ENCODE data around the gene ELANE.
A peak's percentile ranks its signal among the peaks of the same experiment; 100 is the strongest.
"Not testable (repeated sequence)": the region's sequence is repeated elsewhere in the genome, so short reads cannot be mapped to it uniquely, and the experiment has no call there.

Gene ELANE

DNA sequence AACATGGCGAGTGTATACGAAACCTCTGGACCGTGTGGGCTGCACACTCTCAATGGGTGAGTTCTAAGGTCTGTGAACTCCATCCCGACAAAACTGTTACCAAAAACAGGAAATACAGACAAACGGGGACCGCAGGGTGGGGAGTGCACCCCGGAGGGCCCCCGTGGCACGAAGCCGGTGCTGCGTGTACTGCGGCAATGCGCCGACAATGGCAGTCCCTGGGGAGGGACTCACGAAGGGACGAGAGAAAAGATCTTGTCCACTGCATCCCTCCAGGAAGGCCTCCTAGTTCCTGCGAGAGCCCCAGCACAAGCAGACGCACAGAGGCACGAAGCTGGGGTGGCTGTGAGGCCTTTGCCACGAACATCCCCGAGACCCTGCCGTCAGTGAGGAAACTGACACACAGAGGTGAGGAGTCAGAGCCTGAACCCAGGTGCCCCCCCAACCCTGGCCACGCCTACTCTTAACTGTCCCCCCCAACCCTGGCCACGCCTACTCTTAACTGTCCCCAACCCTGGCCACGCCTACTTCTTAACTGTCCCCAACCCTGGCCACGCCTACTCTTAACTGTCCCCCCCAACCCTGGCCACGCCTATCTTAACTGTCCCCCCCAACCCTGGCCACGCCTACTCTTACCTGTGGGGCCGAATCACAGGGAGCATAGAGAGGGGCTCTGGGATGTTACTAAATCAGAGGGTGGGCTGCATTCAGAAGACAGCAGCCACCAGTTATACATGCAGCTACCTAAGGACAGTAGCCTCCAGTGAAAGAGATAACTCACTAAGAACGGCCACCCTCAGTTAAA, 36.7 kb downstream of the ELANE start:
- Histone ChIP-seq H3K4me3 (ENCODE audit: control insufficient read depth in 1 of 7, extremely low read depth in 1 of 7, insufficient read depth in 4 of 7, low read depth in 2 of 7, low read length in 6 of 7) (no peak overlapping the region), H3K9me3 (ENCODE audit: control extremely low read depth in 1 of 5, control insufficient read depth in 4 of 5, insufficient read depth in 2 of 5, low read depth in 1 of 5, low read length in 4 of 5) (no peaks in the 10 kb centered on the region), H3K27me3 (replicated peaks in 2 of 5; ENCODE audit: control insufficient read depth in 4 of 5, insufficient read depth in 5 of 5, low read length in 4 of 5) (no peaks in the 10 kb centered on the region), H3K36me3 (ENCODE audit: control insufficient read depth in 4 of 4, insufficient read depth in 4 of 4, low read length in 3 of 4) (peaks cover 5 to 63% (median 36%) of the 10 kb centered on the region in 4 experiments), H3K4me1 (ENCODE audit: control extremely low read depth in 1 of 4, control insufficient read depth in 4 of 4, insufficient read depth in 4 of 4, low read length in 3 of 4) (peaks cover 0 to 10% (median 6%) of the 10 kb centered on the region in 4 experiments), H3K27ac (ENCODE audit: insufficient read depth in 1 of 2, low read depth in 1 of 2, low read length in 2 of 2, poor library complexity in 1 of 2, severe bottlenecking in 2 of 2) (no peak overlapping the region)
- ChIA-PET POLR2A (no interaction called here), CTCF (no interaction called here)
- DNase-seq = no peak
- 94% methylated on average over 23 of the region's 30 CpGs for WGBS (ENCODE audit: insufficient coverage)

GRCh38 chr19:889662-890295, 37.7 kb downstream of the ELANE start:
- ChIA-PET CTCF (no interaction called here), POLR2A (no interaction called here)
- WGBS (ENCODE audit: insufficient coverage) = 96% methylated on average over 26 of the region's 26 CpGs
- Histone ChIP-seq H3K9me3 (ENCODE audit: control extremely low read depth in 1 of 5, control insufficient read depth in 4 of 5, insufficient read depth in 2 of 5, low read depth in 1 of 5, low read length in 4 of 5) (no peaks in the 10 kb centered on the region), H3K27ac (ENCODE audit: insufficient read depth in 1 of 2, low read depth in 1 of 2, low read length in 2 of 2, poor library complexity in 1 of 2, severe bottlenecking in 2 of 2) (no peak overlapping the region), H3K4me3 (ENCODE audit: control insufficient read depth in 1 of 7, extremely low read depth in 1 of 7, insufficient read depth in 4 of 7, low read depth in 2 of 7, low read length in 6 of 7) (no peak overlapping the region), H3K4me1 (ENCODE audit: control extremely low read depth in 1 of 4, control insufficient read depth in 4 of 4, insufficient read depth in 4 of 4, low read length in 3 of 4) (peaks cover 0 to 11% (median 6%) of the 10 kb centered on the region in 4 experiments), H3K27me3 (replicated peaks in 2 of 5; ENCODE audit: control insufficient read depth in 4 of 5, insufficient read depth in 5 of 5, low read length in 4 of 5) (no peaks in the 10 kb centered on the region), H3K36me3 (ENCODE audit: control insufficient read depth in 4 of 4, insufficient read depth in 4 of 4, low read length in 3 of 4) (peaks cover 5 to 53% (median 30%) of the 10 kb centered on the region in 4 experiments)
- DNase-seq = no peak

- Histone ChIP-seq H3K4me1 (ENCODE audit: control extremely low read depth in 1 of 4, control insufficient read depth in 4 of 4, insufficient read depth in 4 of 4, low read length in 3 of 4) (peaks cover 0 to 11% (median 6%) of the 10 kb centered on the region in 4 experiments), H3K36me3 (ENCODE audit: control insufficient read depth in 4 of 4, insufficient read depth in 4 of 4, low read length in 3 of 4) (peaks cover 5 to 42% (median 23%) of the 10 kb centered on the region in 4 experiments), H3K27me3 (replicated peaks in 2 of 5; ENCODE audit: control insufficient read depth in 4 of 5, insufficient read depth in 5 of 5, low read length in 4 of 5) (no peaks in the 10 kb centered on the region), H3K9me3 (ENCODE audit: control extremely low read depth in 1 of 5, control insufficient read depth in 4 of 5, insufficient read depth in 2 of 5, low read depth in 1 of 5, low read length in 4 of 5) (no peaks in the 10 kb centered on the region), H3K4me3 (ENCODE audit: control insufficient read depth in 1 of 7, extremely low read depth in 1 of 7, insufficient read depth in 4 of 7, low read depth in 2 of 7, low read length in 6 of 7) (no peak overlapping the region), H3K27ac (ENCODE audit: insufficient read depth in 1 of 2, low read depth in 1 of 2, low read length in 2 of 2, poor library complexity in 1 of 2, severe bottlenecking in 2 of 2) (no peak overlapping the region)
- 98% methylated on average over 16 of the region's 18 CpGs for WGBS (ENCODE audit: insufficient coverage)
- no peak for DNase-seq
- ChIA-PET CTCF (no interaction called here), POLR2A (no interaction called here)
Measured at GRCh38 chr19:890831-891230, 38.7 kb downstream of the ELANE start.

DNA sequence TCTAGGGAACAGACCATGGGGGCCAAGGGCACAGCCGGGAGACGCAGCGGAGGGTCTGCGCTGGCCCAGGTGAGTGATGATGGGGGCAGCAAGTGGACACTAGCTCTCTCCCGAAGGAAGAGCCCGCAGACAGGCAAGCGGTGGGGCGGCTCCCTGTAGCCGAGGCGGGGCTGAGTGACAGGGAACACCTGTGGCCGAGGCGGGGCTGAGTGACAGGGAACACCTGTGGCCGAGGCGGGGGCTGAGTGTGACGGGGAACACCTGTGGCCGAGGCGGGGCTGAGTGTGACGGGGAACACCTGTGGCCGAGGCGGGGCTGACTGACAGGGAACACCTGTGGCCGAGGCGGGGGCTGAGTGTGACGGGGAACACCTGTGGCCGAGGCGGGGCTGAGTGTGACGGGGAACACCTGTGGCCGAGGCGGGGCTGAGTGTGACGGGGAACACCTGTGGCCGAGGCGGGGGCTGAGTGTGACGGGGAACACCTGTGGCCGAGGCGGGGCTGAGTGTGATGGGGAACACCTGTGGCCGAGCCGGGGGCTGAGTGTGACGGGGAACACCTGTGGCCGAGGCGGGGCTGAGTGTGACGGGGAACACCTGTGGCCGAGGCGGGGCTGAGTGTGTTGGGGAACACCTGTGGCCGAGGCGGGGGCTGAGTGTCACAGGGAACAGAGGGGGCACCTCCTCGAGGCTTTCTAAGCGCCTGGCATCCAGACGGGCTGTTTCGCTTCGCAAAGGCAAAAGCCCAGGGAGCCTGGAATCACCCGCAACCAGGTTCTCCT, 39.5 kb downstream of the ELANE start:
- Histone ChIP-seq H3K36me3 (ENCODE audit: control insufficient read depth in 4 of 4, insufficient read depth in 4 of 4, low read length in 3 of 4) (peaks cover 0 to 42% (median 20%) of the 10 kb centered on the region in 4 experiments), H3K4me1 (ENCODE audit: control extremely low read depth in 1 of 4, control insufficient read depth in 4 of 4, insufficient read depth in 4 of 4, low read length in 3 of 4) (peaks cover 0 to 11% (median 6%) of the 10 kb centered on the region in 4 experiments), H3K4me3 (ENCODE audit: control insufficient read depth in 1 of 7, extremely low read depth in 1 of 7, insufficient read depth in 4 of 7, low read depth in 2 of 7, low read length in 6 of 7) (peak overlapping the region; percentile 17 to 93 (median 84)), H3K27ac (ENCODE audit: insufficient read depth in 1 of 2, low read depth in 1 of 2, low read length in 2 of 2, poor library complexity in 1 of 2, severe bottlenecking in 2 of 2) (peak overlapping the region in 1 of 2 experiments; percentile 85)
- 96% methylated on average over 24 of the region's 50 CpGs for WGBS (ENCODE audit: insufficient coverage)
- H3K9me3 ChIP-seq (ENCODE audit: control extremely low read depth in 1 of 5, control insufficient read depth in 4 of 5, insufficient read depth in 2 of 5, low read depth in 1 of 5, low read length in 4 of 5); DNase-seq; H3K27me3 ChIP-seq (replicated peaks in 2 of 5; ENCODE audit: control insufficient read depth in 4 of 5, insufficient read depth in 5 of 5, low read length in 4 of 5); CTCF ChIA-PET: not testable (repeated sequence)
- POLR2A ChIA-PET = interaction anchor here (0.7 kb wide), 1 partner anchor 17 kb away, joined by 3 read pairs; no protein-coding TSS in a partner anchor

DNA sequence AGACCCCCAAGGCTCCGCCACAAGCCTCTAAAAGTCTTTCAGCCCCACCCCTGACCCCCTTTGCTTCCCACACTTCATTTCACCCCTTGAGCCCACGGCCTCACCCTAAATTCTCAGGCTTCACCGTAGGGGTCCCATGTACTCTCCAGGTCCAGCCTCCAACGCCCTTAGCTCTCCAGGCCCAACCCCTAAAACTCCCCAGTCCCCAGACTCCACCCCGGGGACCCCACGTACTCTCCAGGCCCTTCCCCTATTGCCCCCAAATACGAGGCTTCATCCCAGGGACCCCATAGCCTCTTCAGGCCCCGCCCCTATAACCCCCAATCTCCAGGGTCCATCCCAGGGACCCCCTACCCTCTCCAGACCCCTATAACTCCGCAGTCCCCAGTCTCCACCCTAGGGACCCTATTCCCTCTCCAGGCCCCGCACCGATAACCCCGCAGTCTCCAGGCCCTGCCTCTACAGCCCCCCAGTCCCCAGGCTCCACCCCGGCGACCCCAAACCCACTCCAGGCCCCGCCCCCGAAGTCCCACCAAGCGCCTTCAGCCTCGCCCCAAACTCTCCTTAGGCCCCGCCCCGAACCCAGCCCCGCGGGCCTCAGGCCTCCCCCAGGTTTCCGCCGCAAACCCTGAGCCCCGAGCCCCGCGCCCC, 40.3 kb downstream of the ELANE start:
- Histone ChIP-seq H3K36me3 (ENCODE audit: control insufficient read depth in 4 of 4, insufficient read depth in 4 of 4, low read length in 3 of 4) (peaks cover 0 to 45% (median 18%) of the 10 kb centered on the region in 4 experiments), H3K27ac (ENCODE audit: insufficient read depth in 1 of 2, low read depth in 1 of 2, low read length in 2 of 2, poor library complexity in 1 of 2, severe bottlenecking in 2 of 2) (peak overlapping the region; percentile 64 to 85), H3K27me3 (replicated peaks in 2 of 5; ENCODE audit: control insufficient read depth in 4 of 5, insufficient read depth in 5 of 5, low read length in 4 of 5) (no peaks in the 10 kb centered on the region), H3K4me3 (ENCODE audit: control insufficient read depth in 1 of 7, extremely low read depth in 1 of 7, insufficient read depth in 4 of 7, low read depth in 2 of 7, low read length in 6 of 7) (peak overlapping the region; percentile 37 to 93 (median 84)), H3K4me1 (ENCODE audit: control extremely low read depth in 1 of 4, control insufficient read depth in 4 of 4, insufficient read depth in 4 of 4, low read length in 3 of 4) (peaks cover 0 to 9% (median 6%) of the 10 kb centered on the region in 4 experiments), H3K9me3 (ENCODE audit: control extremely low read depth in 1 of 5, control insufficient read depth in 4 of 5, insufficient read depth in 2 of 5, low read depth in 1 of 5, low read length in 4 of 5) (no peaks in the 10 kb centered on the region)
- ChIA-PET POLR2A (interaction anchor here (0.5 to 2.0 kb wide), 4 partner anchors 11 to 16 kb away, joined by 3 to 20 read pairs (median 5); no protein-coding TSS in a partner anchor), CTCF (interaction anchor here (1.0 to 1.9 kb wide), 6 partner anchors 14 to 33 kb away, joined by 4 to 15 read pairs (median 6); partner anchors contain the start of gene CFD)
- DNase-seq = peak in 2 of 3 donors; percentile 41 to 51
- WGBS (ENCODE audit: insufficient coverage) = 5% methylated on average over 16 of the region's 27 CpGs

GRCh38 chr19:892894-893689, 41.0 kb downstream of the ELANE start, which contains the start of the genes MED16 and RNU6-9:
TSS of gene MED16 (minus strand) at chr19:893187. CDS start at chr19:891131, 2,056 bp downstream.
TSS of gene RNU6-9 (plus strand) at chr19:893484.
- H3K36me3 ChIP-seq (ENCODE audit: control insufficient read depth in 4 of 4, insufficient read depth in 4 of 4, low read length in 3 of 4) = peaks cover 0 to 46% (median 21%) of the 10 kb centered on the region in 4 experiments
- ChIA-PET CTCF (interaction anchor here (0.7 to 1.9 kb wide), 8 partner anchors 11 to 34 kb away, joined by 4 to 15 read pairs (median 4); partner anchors contain the start of gene CFD), POLR2A (interaction anchor here (0.5 to 2.0 kb wide), 4 partner anchors 10 to 15 kb away, joined by 5 to 20 read pairs (median 6); no protein-coding TSS in a partner anchor)
- H3K27ac ChIP-seq (ENCODE audit: insufficient read depth in 1 of 2, low read depth in 1 of 2, low read length in 2 of 2, poor library complexity in 1 of 2, severe bottlenecking in 2 of 2) = peak within 1 kb of the TSS; percentile 96 to 100
- peak; percentile 93 to 97 (median 96) for DNase-seq
- no peaks in the 10 kb centered on the region for H3K27me3 ChIP-seq (replicated peaks in 2 of 5; ENCODE audit: control insufficient read depth in 4 of 5, insufficient read depth in 5 of 5, low read length in 4 of 5)
- H3K4me1 ChIP-seq (ENCODE audit: control extremely low read depth in 1 of 4, control insufficient read depth in 4 of 4, insufficient read depth in 4 of 4, low read length in 3 of 4) = peaks cover 0 to 9% (median 6%) of the 10 kb centered on the region in 4 experiments
- peak within 1 kb of the TSS; percentile 76 to 93 (median 84) for H3K4me3 ChIP-seq (ENCODE audit: control insufficient read depth in 1 of 7, extremely low read depth in 1 of 7, insufficient read depth in 4 of 7, low read depth in 2 of 7, low read length in 6 of 7)
- WGBS (ENCODE audit: insufficient coverage) = under 1% methylated on average over 54 of the region's 69 CpGs
- H3K9me3 ChIP-seq (ENCODE audit: control extremely low read depth in 1 of 5, control insufficient read depth in 4 of 5, insufficient read depth in 2 of 5, low read depth in 1 of 5, low read length in 4 of 5) = no peaks in the 10 kb centered on the region

Measured in common myeloid progenitor, CD34-positive (primary cell).